HS-5 (cell line): ENCODE measurements around the gene DLEC1.
"Not testable (repeated sequence)": the region's sequence is repeated elsewhere in the genome, so short reads cannot be mapped to it uniquely, and the experiment has no call there.

Experiments
- DNase-seq: peaks from one replicate; pipeline ENCODE4 v3.0.0-alpha.2; 2012; ENCODE audit warnings: low read depth

The DLEC1 gene

GRCh38 chr3:38084334-38085310 is 45.6 kb downstream of the DLEC1 start:
- DNase-seq: no peak

- DNase-seq: no peak
These were observed 46.4 kb downstream of the DLEC1 start for GRCh38 chr3:38085311-38085942.

GRCh38 chr3:38085943-38086324 is 46.9 kb downstream of the DLEC1 start:
- no peak for DNase-seq

GRCh38 chr3:38086496-38086895 is 47.5 kb downstream of the DLEC1 start:
- no peak for DNase-seq

GRCh38 chr3:38087278-38087677 is 48.3 kb downstream of the DLEC1 start:
- not testable (repeated sequence) for DNase-seq

GRCh38 chr3:38088126-38089078 is 49.4 kb downstream of the DLEC1 start:
- DNase-seq: no peak

- DNase-seq: no peak
These were observed 50.2 kb downstream of the DLEC1 start for GRCh38 chr3:38089163-38089562.

GRCh38 chr3:38090453-38090852 is 51.4 kb downstream of the DLEC1 start:
- no peak for DNase-seq

GRCh38 chr3:38094999-38095398 is 56.0 kb downstream of the DLEC1 start:
- DNase-seq: no peak

- no peak for DNase-seq
These were observed 56.9 kb downstream of the DLEC1 start for GRCh38 chr3:38095669-38096483.

- DNase-seq: no peak
These were observed 58.7 kb downstream of the DLEC1 start for GRCh38 chr3:38097446-38098375.

GRCh38 chr3:38098376-38098723 is 59.3 kb downstream of the DLEC1 start:
- no peak for DNase-seq

- no peak for DNase-seq
These were observed 60.5 kb downstream of the DLEC1 start for GRCh38 chr3:38099518-38099917.

- no peak for DNase-seq
These were observed 61.5 kb downstream of the DLEC1 start for GRCh38 chr3:38100498-38100897.

GRCh38 chr3:38101811-38102443 is 62.9 kb downstream of the DLEC1 start:
- no peak for DNase-seq

GRCh38 chr3:38102444-38102814 is 63.4 kb downstream of the DLEC1 start:
- no peak for DNase-seq

GRCh38 chr3:38105525-38105924 is 66.5 kb downstream of the DLEC1 start:
- DNase-seq: no peak

- DNase-seq: no peak
These were observed 69.1 kb downstream of the DLEC1 start for GRCh38 chr3:38107911-38108648.
